Endothelial cell of umbilical vein (primary cell): ENCODE measurements around the gene CACNA1B. TPM values are rescaled to one million over a fixed set of nuclear protein-coding genes. Genes with fewer than 3 reads are reported as not detected.

Source experiments
- BruUV-seq: library from RNA; stranded (reverse); fragments of 400-500 nt; replicated peaks from 2 replicates; lab custom pipeline; 2021; lab: Mats Ljungman, UMichigan
- CTCF ChIA-PET: fragments of 300-600, 350-600 bp; sonication (Branson Sonifier 250); formaldehyde crosslinking; loops from one replicate; lab custom pipeline; 2021; ENCODE audit warnings: antibody characterized with exemption, inconsistent platforms; lab: Charles Lee
- POLR2A ChIA-PET: fragments of 300-600, 350-600 bp; sonication (Branson Sonifier 250); formaldehyde crosslinking; loops from one replicate; lab custom pipeline; 2021; ENCODE audit warnings: antibody characterized with exemption, inconsistent platforms; lab: Charles Lee
- DNase-seq: peaks from one replicate; pipeline ENCODE4 v3.0.0-alpha.2; 2011; ENCODE audit warnings: low read depth, low spot score
- FAIRE-seq: peaks from 2 replicates; lab custom pipeline; 2011; peaks lifted over from hg19 to GRCh38; lab: Jason Lieb, UNC
- H2AFZ ChIP-seq: 2 replicates; pipeline ENCODE4 v1.6.0; 2012; ENCODE audit warnings: low read depth, low read length, control low read depth, inconsistent platforms
- H3K27ac ChIP-seq: 2 replicates; pipeline ENCODE4 v1.5.1; 2011; ENCODE audit warnings: low read depth, mild to moderate bottlenecking, control low read depth, low read length, moderate library complexity; ENCODE audit not compliant: insufficient read depth
- H3K27me3 ChIP-seq, 2 experiments: 2 replicates each; pipeline versions ENCODE4 v1.6.0 to v1.6.1; 2011; ENCODE audit warnings: low read length in 2 of 2, mixed read lengths in 1 of 2; ENCODE audit not compliant: control insufficient read depth in 2 of 2, insufficient read depth in 2 of 2
- H3K36me3 ChIP-seq, 2 experiments: 2 replicates in 1 of 2; 3 replicates in 1 of 2; pipeline ENCODE4 v1.5.1; 2011; ENCODE audit warnings: low read length in 2 of 2, mild to moderate bottlenecking in 1 of 2, moderate library complexity in 1 of 2; ENCODE audit not compliant: control insufficient read depth in 2 of 2, insufficient read depth in 2 of 2; ENCODE audit errors: extremely low read depth in 1 of 2
- H3K4me1 ChIP-seq: 3 replicates; pipeline ENCODE4 v1.5.1; 2011; ENCODE audit warnings: mild to moderate bottlenecking, low read length; ENCODE audit not compliant: control insufficient read depth, insufficient read depth; ENCODE audit errors: extremely low read depth
- H3K4me2 ChIP-seq: 2 replicates; pipeline ENCODE4 v1.6.1; 2011; ENCODE audit warnings: low read length, control low read depth, mixed read lengths; ENCODE audit not compliant: insufficient read depth
- H3K4me3 ChIP-seq, 3 experiments: fragments of 200-600 bp in 1 of 3; sonication (generic), shearing (Covaris generic) in 1 of 3; replicated peaks in 1 of 3; 2 replicates each; pipeline ENCODE4 v1.5.1; 2011 to 2016; ENCODE audit warnings: control low read depth in 3 of 3, low read length in 3 of 3, mild to moderate bottlenecking in 2 of 3, inconsistent platforms in 1 of 3, low read depth in 1 of 3, moderate library complexity in 1 of 3; ENCODE audit not compliant: insufficient read depth in 1 of 3
- H3K79me2 ChIP-seq: 2 replicates; pipeline ENCODE4 v1.6.0; 2012; ENCODE audit warnings: low read length, inconsistent platforms; ENCODE audit not compliant: control insufficient read depth, insufficient read depth
- H3K9ac ChIP-seq: replicated peaks from 2 replicates; pipeline ENCODE3; 2011; ENCODE audit warnings: low read length, control low read depth; ENCODE audit not compliant: insufficient read depth; ENCODE audit errors: extremely low read depth
- H3K9me1 ChIP-seq: replicated peaks from 3 replicates; pipeline ENCODE4 v1.6.0; 2011; ENCODE audit warnings: mild to moderate bottlenecking, low read length; ENCODE audit not compliant: control insufficient read depth, insufficient read depth; ENCODE audit errors: extremely low read depth
- H3K9me3 ChIP-seq: replicated peaks from 2 replicates; pipeline ENCODE4 v1.5.1; 2012; ENCODE audit warnings: low read length, inconsistent platforms; ENCODE audit not compliant: control insufficient read depth, insufficient read depth
- H4K20me1 ChIP-seq: replicated peaks from 2 replicates; pipeline ENCODE3; 2011; ENCODE audit warnings: mild to moderate bottlenecking, low read length; ENCODE audit not compliant: control insufficient read depth, insufficient read depth; ENCODE audit errors: extremely low read depth
- CTCF ChIP-seq, 2 donors: IDR thresholded peaks; 1 replicate in 1 of 2; 2 replicates in 1 of 2; pipeline ENCODE4 v1.5.1; 2011; ENCODE audit warnings: low read length in 2 of 2, mild to moderate bottlenecking in 2 of 2, moderate library complexity in 2 of 2, control low read depth in 1 of 2, inconsistent platforms in 1 of 2, low read depth in 1 of 2; ENCODE audit not compliant: insufficient read depth in 1 of 2; ENCODE audit errors: extremely low read depth in 1 of 2
- EZH2 ChIP-seq: IDR thresholded peaks from 2 replicates; pipeline ENCODE4 v1.6.1; 2012; ENCODE audit warnings: borderline replicate concordance, low read depth, mild to moderate bottlenecking, moderate library complexity, low read length, inconsistent platforms; ENCODE audit not compliant: severe bottlenecking
- FOS ChIP-seq: IDR thresholded peaks from 2 replicates; pipeline ENCODE4 v1.6.1; 2011; ENCODE audit warnings: mild to moderate bottlenecking, low read length, moderate library complexity, borderline replicate concordance; ENCODE audit not compliant: insufficient read depth
- GATA2 ChIP-seq: IDR thresholded peaks from 2 replicates; pipeline ENCODE4 v1.7.0; 2011; ENCODE audit warnings: low read depth, mild to moderate bottlenecking, moderate library complexity, mixed read lengths, low read length; ENCODE audit not compliant: insufficient read length, insufficient read depth
- JUN ChIP-seq: IDR thresholded peaks from 2 replicates; pipeline ENCODE4 v1.6.1; 2011; ENCODE audit warnings: borderline replicate concordance, low read depth; ENCODE audit not compliant: insufficient read length, insufficient read depth
- MAX ChIP-seq: IDR thresholded peaks from 2 replicates; pipeline ENCODE4 v1.6.1; 2011; ENCODE audit not compliant: insufficient read depth, insufficient read length
- MYC ChIP-seq: IDR thresholded peaks from one replicate; pipeline ENCODE4 v1.6.1; 2011; ENCODE audit warnings: mild to moderate bottlenecking, low read depth, low read length
- POLR2A ChIP-seq: IDR thresholded peaks from 2 replicates; pipeline ENCODE4 v1.6.1; 2012; ENCODE audit warnings: low read depth, mild to moderate bottlenecking, control low read depth, low read length
- POLR2AphosphoS5 ChIP-seq: IDR thresholded peaks from 2 replicates; pipeline ENCODE4 v1.6.1; 2012; ENCODE audit warnings: low read depth, mild to moderate bottlenecking, control low read depth, low read length, moderate library complexity; ENCODE audit not compliant: insufficient read depth
- dilution Hi-C: fragments of 300-500 bp; cut with MboI; formaldehyde crosslinking; loops from one replicate; pipeline ENCODE4 v1.15.0; 2019; ENCODE audit warnings: low sequenced_read_pairs; ENCODE audit not compliant: extremely low pct_ligation_motif_present
- intact Hi-C: fragments of 100-400 bp; cut with micrococcal nuclease; formaldehyde crosslinking; loops from one replicate; pipeline ENCODE4 v1.10.0; 2022
- polyA plus RNA-seq, 4 experiments: library from polyadenylated mRNA; depleted of rRNA in 3 of 4; stranded (reverse) in 3 of 4; unstranded in 1 of 4; fragments of >200 nt; gene quantifications; 2 replicates each; pipeline versions ENCODE4 v1.2.1 to v1.2.3, GENCODE V29; 2011 to 2012; ENCODE audit warnings: missing spikeins in 1 of 4
- total RNA-seq: library from RNA; stranded (reverse); gene quantifications from 2 replicates; pipeline ENCODE4 v1.2.3, GENCODE V29; 2021

Gene CACNA1B
- total and polyA plus RNA-seq, 2 donors (not counting 3 experiments of a cell fraction or from before 2014, with no cell fraction given) = 0.11 to 0.41 TPM

GRCh38 chr9:137970098-137970497, 92.5 kb downstream of the CACNA1B start:
- Histone ChIP-seq H3K4me3 (no peak overlapping the region), H3K9me1 (no peaks in the 10 kb centered on the region), H3K9me3 (no peaks in the 10 kb centered on the region), H3K4me1 (no peaks in the 10 kb centered on the region), H3K9ac (no peak overlapping the region), H4K20me1 (no peaks in the 10 kb centered on the region), H3K4me2 (no peak overlapping the region), H2AFZ (no peak overlapping the region), H3K27ac (no peak overlapping the region), H3K36me3 (no peaks in the 10 kb centered on the region), H3K79me2 (no peaks in the 10 kb centered on the region), H3K27me3 (no peaks in the 10 kb centered on the region)
- dilution Hi-C loops = no loop called here
- BruUV-seq = no TSS peak
- intact Hi-C loops = no loop called here
- POLR2A ChIA-PET = no interaction called here
- CTCF ChIA-PET = no interaction called here
- DNase-seq = no peak
- no peak for FAIRE-seq
- TF ChIP-seq JUN (no peak), CTCF (IDR thresholded peaks at IDR 0.05; ENCODE audit: extremely low read depth in 1 of 2, insufficient read depth in 1 of 2, low read depth in 1 of 2, low read length in 2 of 2) (no peak), GATA2 (no peak), MAX (no peak), POLR2AphosphoS5 (no peak), FOS (no peak), POLR2A (no peak), EZH2 (no peak), MYC (no peak)
